Subcutaneous adipose tissue (tissue), 4 donors: ENCODE measurements around the gene NCAPD3. TPM values are rescaled to one million over a fixed set of nuclear protein-coding genes. Genes with fewer than 3 reads are reported as not detected.

Experiments used
- CTCF ChIP-seq: fragments of 450-650 bp; IDR thresholded peaks from one replicate; pipeline ENCODE4 v1.5.1; 2016; ENCODE audit warnings: low read depth, mild to moderate bottlenecking, control low read depth, antibody characterized with exemption, moderate library complexity
- total RNA-seq, 4 donors: library from RNA; depleted of rRNA; stranded (reverse); fragments of >200 nt; gene quantifications; one replicate each; pipeline ENCODE4 v1.1.0, GENCODE V29; 2016

The NCAPD3 gene
- total RNA-seq, 4 donors from 2014 or later, result 10.5 to 18.7 (median 13.8) TPM

GRCh38 chr11:134223121-134223520 lies 646 bp downstream of the NCAPD3 start:
- TF ChIP-seq CTCF, result no peak

DNA sequence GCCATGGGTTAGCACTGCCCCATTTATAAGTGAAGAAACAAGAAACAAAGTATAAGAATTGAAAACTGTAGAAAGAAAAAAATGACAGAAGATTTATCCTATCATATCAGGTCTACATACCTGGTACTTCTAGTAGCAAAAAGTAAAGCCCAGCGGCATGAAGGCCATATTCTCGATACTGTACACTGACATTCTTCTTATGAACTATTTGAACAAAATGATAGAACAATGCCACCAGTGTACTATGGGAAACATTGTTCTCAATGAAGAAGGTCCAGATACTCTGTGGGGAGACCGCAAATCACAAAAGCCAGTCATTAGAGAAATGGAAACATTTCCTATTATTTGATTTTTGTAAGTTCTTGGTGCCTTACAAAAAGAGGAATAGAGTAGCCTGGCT lies 7.0 kb downstream of the NCAPD3 start:
- no peak for TF ChIP-seq CTCF

DNA sequence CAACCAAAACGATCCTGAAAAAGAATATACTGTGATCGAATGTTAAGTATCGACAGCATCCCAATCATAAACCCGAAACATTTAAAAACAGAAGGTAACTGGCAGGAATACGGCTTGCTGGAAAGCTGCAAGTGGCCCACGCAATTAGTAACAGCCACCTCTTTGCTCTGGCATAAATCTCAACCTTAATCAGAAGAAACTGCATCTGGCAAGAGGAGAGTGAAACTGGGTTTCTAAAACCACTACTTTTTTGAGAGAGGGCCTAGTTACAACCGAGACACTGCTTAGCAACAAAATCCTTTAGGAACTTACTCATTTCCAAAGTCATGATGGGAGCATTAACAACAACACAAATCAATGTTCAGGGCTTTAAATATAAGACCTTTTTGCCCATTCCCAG lies 7.9 kb downstream of the NCAPD3 start:
- TF ChIP-seq CTCF, result no peak

GRCh38 chr11:134207538-134208239 lies 16.1 kb downstream of the NCAPD3 start:
- TF ChIP-seq CTCF, result no peak

DNA sequence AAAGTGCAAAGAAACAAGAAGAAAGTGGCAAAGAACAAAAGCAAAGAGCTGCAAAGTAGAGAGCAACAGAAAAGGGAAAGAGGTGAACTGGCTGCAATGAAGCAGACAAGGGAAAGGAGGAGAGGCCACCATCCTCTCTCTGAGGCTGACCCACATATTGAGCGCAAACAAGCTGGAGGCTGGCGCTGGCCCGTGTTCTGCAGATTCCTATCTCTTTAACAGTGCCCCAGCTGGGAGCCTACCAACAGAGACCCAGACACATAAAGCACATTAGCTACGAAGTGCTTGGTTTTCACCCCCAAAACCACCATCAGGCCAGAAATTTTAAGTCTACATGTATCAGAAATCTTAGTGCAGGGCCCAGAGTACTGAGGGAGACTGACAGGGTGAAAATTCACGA lies 17.6 kb downstream of the NCAPD3 start:
- TF ChIP-seq CTCF, result no peak

DNA sequence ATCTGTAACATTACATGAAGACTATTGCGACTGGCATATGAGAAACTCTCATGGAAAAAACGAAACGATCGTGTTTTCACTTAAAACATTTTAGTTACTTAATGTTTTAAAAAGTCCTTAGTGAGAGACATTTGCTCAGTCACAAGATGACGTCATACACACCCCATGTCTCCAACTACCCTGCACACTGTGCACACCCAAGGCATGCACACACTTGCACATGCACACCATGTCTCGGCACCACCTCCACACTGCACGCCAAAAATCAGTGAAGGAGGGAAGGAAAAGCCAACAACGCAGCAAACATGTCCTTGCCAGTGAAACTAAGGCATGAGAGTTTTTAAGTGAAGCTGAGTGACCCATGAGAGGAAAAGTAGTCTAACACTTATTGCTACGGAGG lies 18.0 kb downstream of the NCAPD3 start:
- no peak for TF ChIP-seq CTCF

DNA sequence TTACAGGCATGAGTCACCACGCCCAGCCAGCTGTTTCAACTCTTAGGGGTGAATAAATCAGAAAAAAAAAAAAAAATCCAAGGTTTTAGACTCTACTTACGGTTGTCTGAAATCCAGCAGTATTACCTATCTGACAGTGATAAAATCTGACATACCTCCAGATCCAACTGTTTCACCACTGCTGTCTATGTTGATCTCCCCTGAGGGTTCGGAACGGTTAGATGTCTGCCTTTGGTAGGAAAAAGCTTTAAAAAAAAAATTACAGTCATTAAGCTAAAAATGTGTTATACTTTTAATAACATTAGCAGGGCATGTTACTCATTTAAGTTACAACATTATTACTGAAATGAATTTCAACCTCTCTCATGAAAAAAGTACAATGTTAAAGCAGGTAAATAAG lies 21.1 kb downstream of the NCAPD3 start:
- no peak for TF ChIP-seq CTCF
